ENCODE results near the gene RNF157. TPM values are rescaled to one million over a fixed set of nuclear protein-coding genes. Genes with fewer than 3 reads are reported as not detected.
"Not testable (repeated sequence)": the region's sequence is repeated elsewhere in the genome, so short reads cannot be mapped to it uniquely, and the experiment has no call there.

Gene RNF157
- total RNA-seq, 1 donor from 2014 or later = 8.8 TPM

DNA sequence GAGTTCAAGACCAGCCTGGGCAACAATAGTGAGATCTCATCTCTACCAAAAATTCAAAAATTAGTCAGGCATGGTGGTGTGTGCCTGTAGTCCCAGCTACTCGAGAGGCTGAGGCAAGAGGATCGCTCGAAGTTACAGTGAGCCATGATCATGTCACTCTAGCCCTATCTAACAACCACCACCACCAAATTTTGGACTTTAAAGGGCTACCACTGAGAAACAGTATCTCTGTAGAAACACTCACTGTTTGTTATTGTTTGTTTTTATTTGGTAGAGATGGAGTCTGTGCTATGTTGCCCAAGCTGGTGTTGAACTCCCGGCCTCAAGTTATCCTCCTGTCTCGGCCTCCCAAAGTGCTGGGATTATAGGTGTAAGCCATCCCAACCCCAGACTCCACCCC lies 23.6 kb upstream of the RNF157 start:
- Histone ChIP-seq H3K4me1 (peaks cover 54% of the 10 kb centered on the region), H3K9me3 (no peaks in the 10 kb centered on the region), H3K27me3 (no peaks in the 10 kb centered on the region), H3K4me3 (no peak overlapping the region), H3K27ac (peak overlapping the region; percentile 67), H3K36me3 (no peaks in the 10 kb centered on the region)
- intact Hi-C loops (cut with DNase I) = no loop called here
- TF ChIP-seq, protein P1, sequence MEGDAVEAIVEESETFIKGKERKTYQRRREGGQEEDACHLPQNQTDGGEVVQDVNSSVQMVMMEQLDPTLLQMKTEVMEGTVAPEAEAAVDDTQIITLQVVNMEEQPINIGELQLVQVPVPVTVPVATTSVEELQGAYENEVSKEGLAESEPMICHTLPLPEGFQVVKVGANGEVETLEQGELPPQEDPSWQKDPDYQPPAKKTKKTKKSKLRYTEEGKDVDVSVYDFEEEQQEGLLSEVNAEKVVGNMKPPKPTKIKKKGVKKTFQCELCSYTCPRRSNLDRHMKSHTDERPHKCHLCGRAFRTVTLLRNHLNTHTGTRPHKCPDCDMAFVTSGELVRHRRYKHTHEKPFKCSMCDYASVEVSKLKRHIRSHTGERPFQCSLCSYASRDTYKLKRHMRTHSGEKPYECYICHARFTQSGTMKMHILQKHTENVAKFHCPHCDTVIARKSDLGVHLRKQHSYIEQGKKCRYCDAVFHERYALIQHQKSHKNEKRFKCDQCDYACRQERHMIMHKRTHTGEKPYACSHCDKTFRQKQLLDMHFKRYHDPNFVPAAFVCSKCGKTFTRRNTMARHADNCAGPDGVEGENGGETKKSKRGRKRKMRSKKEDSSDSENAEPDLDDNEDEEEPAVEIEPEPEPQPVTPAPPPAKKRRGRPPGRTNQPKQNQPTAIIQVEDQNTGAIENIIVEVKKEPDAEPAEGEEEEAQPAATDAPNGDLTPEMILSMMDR (IDR thresholded peaks at IDR 0.05) = no peak
- TF ChIP-seq POLR2AphosphoS5 (IDR thresholded peaks at IDR 0.05; ENCODE audit: insufficient read depth in 1 of 2, low read depth in 1 of 2) (no peak), POLR2A (IDR thresholded peaks at IDR 0.05) (no peak)
- no peak for DNase-seq (ENCODE audit: extremely low spot score in 2 of 2)

DNA sequence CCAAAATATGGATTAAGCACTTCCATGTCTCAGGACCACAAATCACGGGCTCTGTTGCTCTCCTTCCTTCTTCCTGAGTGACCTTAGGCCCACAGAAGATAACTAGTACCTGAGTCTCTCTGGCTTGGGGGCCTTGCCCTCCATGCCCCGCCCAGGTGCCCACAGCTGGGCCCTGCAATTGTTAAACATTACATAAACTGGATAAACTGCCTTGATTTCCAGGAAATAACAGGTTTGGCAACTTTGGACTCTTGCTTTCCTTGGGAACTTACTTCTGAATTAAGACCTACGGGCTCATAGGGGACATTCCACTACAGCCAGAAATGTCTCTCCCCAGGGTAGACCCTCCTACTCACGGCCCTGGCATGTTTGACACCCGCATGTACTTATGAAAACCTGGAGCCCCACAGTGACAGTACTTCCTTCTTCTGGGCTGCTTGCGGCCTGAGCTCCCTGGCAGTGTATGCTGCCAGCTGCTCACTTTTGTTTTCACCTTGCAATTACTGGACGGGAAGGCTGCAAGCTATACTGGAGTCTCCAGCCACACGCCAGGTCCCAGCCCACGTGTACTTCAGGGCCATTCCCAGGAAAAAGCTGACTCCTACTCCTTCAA lies 22.5 kb upstream of the RNF157 start:
- intact Hi-C loops (cut with DNase I) = no loop called here
- peak overlapping the region; percentile 67 for H3K27ac ChIP-seq
- H3K27me3 ChIP-seq = no peaks in the 10 kb centered on the region
- DNase-seq (ENCODE audit: extremely low spot score in 2 of 2) = no peak
- TF ChIP-seq POLR2A (IDR thresholded peaks at IDR 0.05) (no peak), POLR2AphosphoS5 (IDR thresholded peaks at IDR 0.05; ENCODE audit: insufficient read depth in 1 of 2, low read depth in 1 of 2) (peak in 1 of 2 donors; percentile 31)
- TF ChIP-seq, protein P1 (IDR thresholded peaks at IDR 0.05) = no peak
- no peaks in the 10 kb centered on the region for H3K36me3 ChIP-seq
- peaks cover 44% of the 10 kb centered on the region for H3K4me1 ChIP-seq
- H3K4me3 ChIP-seq = no peak overlapping the region
- H3K9me3 ChIP-seq = no peaks in the 10 kb centered on the region

- intact Hi-C loops (cut with DNase I) = no loop called here
- H3K4me3 ChIP-seq = no peak overlapping the region
- DNase-seq (ENCODE audit: extremely low spot score in 2 of 2) = no peak
- no peaks in the 10 kb centered on the region for H3K9me3 ChIP-seq
- H3K27me3 ChIP-seq = no peaks in the 10 kb centered on the region
- no peak overlapping the region for H3K27ac ChIP-seq
- no peaks in the 10 kb centered on the region for H3K36me3 ChIP-seq
- H3K4me1 ChIP-seq = peaks cover 31% of the 10 kb centered on the region
- TF ChIP-seq, protein P1 (IDR thresholded peaks at IDR 0.05) = no peak
- TF ChIP-seq POLR2A (IDR thresholded peaks at IDR 0.05) (no peak), POLR2AphosphoS5 (IDR thresholded peaks at IDR 0.05; ENCODE audit: insufficient read depth in 1 of 2, low read depth in 1 of 2) (peak in 1 of 2 donors; percentile 13)
Observed at GRCh38 chr17:76261421-76262215, 21.3 kb upstream of the RNF157 start.

DNA sequence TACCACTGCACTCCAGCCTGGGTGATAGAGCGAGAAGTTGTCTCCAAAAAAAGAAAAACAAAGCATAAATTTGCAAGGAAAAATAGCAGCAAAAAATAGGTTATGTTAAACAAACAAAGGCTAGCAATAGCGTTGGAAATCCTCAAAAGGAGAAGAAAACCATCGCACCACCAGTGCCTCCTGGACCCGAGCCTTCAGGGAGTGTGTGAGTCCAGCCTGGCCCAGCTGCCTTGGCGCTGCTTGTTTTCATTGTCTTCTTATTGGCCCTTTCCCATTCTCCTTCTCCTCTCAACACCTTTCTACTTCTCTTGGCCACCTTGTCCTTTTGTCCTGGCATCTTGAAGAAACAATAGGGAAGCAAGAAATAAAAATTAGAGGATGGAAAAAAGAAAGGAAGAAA lies 20.4 kb upstream of the RNF157 start:
- no peaks in the 10 kb centered on the region for H3K36me3 ChIP-seq
- no peaks in the 10 kb centered on the region for H3K9me3 ChIP-seq
- TF ChIP-seq POLR2AphosphoS5 (IDR thresholded peaks at IDR 0.05; ENCODE audit: insufficient read depth in 1 of 2, low read depth in 1 of 2) = no peak
- TF ChIP-seq POLR2A (IDR thresholded peaks at IDR 0.05) = no peak
- TF ChIP-seq, protein P1 (IDR thresholded peaks at IDR 0.05) = no peak
- H3K27ac ChIP-seq = no peak overlapping the region
- no peak for DNase-seq (ENCODE audit: extremely low spot score in 2 of 2)
- no peak overlapping the region for H3K4me3 ChIP-seq
- H3K4me1 ChIP-seq = peaks cover 28% of the 10 kb centered on the region
- intact Hi-C loops (cut with DNase I) = no loop called here
- no peaks in the 10 kb centered on the region for H3K27me3 ChIP-seq

DNA sequence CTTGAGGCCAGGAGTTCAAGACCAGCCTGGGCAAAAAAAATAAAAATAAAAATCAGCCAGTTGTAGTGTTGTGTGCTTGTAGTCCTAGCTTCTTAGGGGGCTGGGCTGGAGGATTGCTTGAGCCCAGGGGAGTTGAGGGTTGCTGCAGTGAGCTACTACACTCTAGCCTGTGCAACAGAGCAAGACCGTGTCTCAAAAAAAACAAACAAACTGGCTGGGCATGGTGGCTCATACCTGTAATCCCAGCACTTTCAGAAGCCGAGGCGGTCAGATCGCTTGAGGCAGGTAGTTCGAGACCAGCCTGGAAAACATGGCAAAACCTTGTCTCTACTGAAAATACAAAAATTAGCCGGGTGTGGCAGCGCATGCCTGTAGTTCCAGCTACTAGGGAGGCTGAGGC lies 19.9 kb upstream of the RNF157 start:
- Histone ChIP-seq H3K27me3 (no peaks in the 10 kb centered on the region), H3K27ac (no peak overlapping the region), H3K9me3 (no peaks in the 10 kb centered on the region), H3K4me1 (peaks cover 28% of the 10 kb centered on the region), H3K36me3 (no peaks in the 10 kb centered on the region), H3K4me3 (no peak overlapping the region)
- TF ChIP-seq POLR2AphosphoS5 (IDR thresholded peaks at IDR 0.05; ENCODE audit: insufficient read depth in 1 of 2, low read depth in 1 of 2) (no peak), POLR2A (IDR thresholded peaks at IDR 0.05) (no peak)
- TF ChIP-seq, protein P1 (IDR thresholded peaks at IDR 0.05) = no peak
- no peak for DNase-seq (ENCODE audit: extremely low spot score in 2 of 2)
- intact Hi-C loops (cut with DNase I) = no loop called here

GRCh38 chr17:76256430-76257050 lies 16.2 kb upstream of the RNF157 start:
- H3K27ac ChIP-seq; DNase-seq (ENCODE audit: extremely low spot score in 2 of 2); H3K9me3 ChIP-seq; intact Hi-C loops (cut with DNase I); H3K4me3 ChIP-seq; H3K27me3 ChIP-seq; H3K36me3 ChIP-seq: not testable (repeated sequence)
- peaks cover 18% of the 10 kb centered on the region for H3K4me1 ChIP-seq
